ENCODE measurements around the gene SLC22A23. TPM values are rescaled to one million over a fixed set of nuclear protein-coding genes. Genes with fewer than 3 reads are reported as not detected.

Gene SLC22A23
- total and polyA plus RNA-seq, 5 donors from 2014 or later = 0.24 to 6.3 (median 0.71) TPM

DNA sequence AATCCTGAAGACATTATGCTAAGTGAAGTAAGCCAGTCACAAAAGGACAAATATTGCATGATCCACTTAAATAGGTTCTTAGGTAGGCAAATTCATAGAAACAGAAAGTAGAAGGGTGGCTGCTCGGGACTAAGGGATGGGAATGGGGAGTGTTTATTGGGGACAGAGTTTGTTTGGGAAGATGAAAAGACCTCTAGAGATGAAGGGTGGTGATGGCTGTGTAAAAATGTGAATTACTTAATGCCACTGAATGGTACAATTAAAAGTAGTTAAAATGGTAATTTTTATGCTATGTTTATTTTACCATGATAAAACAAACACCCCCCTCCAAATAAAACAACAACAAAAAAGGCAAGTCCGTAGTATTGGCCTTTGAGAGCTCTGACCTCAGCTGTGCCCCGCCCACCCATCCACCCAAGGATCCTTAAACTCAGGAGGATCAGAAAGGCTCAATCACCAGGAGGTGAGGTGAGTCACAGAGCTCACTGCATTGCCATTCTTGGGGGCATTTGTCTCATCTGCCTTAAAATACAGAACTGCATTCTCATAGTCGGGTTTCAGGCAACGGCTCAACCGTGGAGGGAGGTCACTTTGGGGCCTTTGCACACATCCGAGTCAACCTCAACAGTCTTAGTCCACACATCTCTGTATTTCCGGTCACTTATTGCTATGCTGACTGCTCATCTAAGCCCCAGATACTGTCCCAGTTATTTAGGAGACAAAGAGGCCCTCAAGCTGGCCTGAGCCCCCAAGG, 96.7 kb downstream of the SLC22A23 start:
- Histone ChIP-seq H3K4me1 (ENCODE audit: control insufficient read depth, insufficient read depth, low read length, poor library complexity, severe bottlenecking) (peaks cover 13% of the 10 kb centered on the region), H3K4me3 (ENCODE audit: low read depth, low read length) (no peak overlapping the region), H3K36me3 (ENCODE audit: control insufficient read depth, insufficient read depth, low read length) (no peaks in the 10 kb centered on the region), H3K27me3 (ENCODE audit: control insufficient read depth, insufficient read depth, low read length) (no peaks in the 10 kb centered on the region), H3K9me3 (ENCODE audit: control insufficient read depth in 2 of 2, low read length in 2 of 2) (no peaks in the 10 kb centered on the region), H3K27ac (ENCODE audit: insufficient read depth, low read length, poor library complexity, severe bottlenecking) (no peak overlapping the region)
- Mint-ChIP-seq H3K27me3 (peaks cover 6% of the 10 kb centered on the region), H3K9me3 (no peaks in the 10 kb centered on the region), H3K36me3 (no peaks in the 10 kb centered on the region), H3K4me3 (peak overlapping the region in 1 of 4 donors; percentile 38), H3K4me1 (peaks cover 16 to 25% (median 20%) of the 10 kb centered on the region in 4 donors), H3K27ac (peak overlapping the region in 2 of 3 donors; percentile 2 to 20)
- DNase-seq (no peak), ATAC-seq (ENCODE audit: low read depth in 2 of 2) (no peak)

DNA sequence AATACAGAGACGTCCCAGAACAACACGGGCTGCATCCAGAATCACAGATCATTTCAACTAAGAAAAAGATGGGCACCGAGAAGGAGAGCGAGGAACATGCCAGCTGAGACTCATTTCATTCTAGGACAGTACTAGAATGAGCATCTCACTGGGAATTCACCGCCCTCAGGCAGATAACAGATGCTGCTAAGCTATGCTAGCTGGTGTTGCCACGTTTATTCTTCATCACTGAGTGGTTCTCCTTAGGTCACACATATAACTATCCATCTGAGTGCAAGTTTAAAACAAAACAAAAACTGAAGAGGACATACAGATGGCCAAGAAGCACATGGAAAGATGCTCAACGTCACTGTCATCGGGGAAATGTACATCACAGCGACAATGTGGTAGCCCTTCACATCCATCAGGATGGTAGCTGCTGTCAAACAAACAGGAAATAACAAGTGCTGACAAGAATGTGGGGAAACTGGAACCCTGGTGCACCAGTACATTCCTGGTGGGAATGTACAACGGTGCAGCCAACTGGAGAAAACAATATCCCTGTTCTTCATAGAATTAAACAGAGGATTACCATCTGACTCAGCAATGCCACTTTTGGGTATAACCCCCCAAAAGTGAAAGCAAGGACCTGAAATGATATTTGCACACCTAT, 97.6 kb downstream of the SLC22A23 start:
- DNase-seq (no peak), ATAC-seq (ENCODE audit: low read depth in 2 of 2) (no peak)
- H3K4me1 Mint-ChIP-seq = peaks cover 20 to 34% (median 27%) of the 10 kb centered on the region in 4 donors
- no peaks in the 10 kb centered on the region for H3K9me3 ChIP-seq (ENCODE audit: control insufficient read depth in 2 of 2, low read length in 2 of 2)
- H3K36me3 ChIP-seq (ENCODE audit: control insufficient read depth, insufficient read depth, low read length) = no peaks in the 10 kb centered on the region
- peaks cover 22% of the 10 kb centered on the region for H3K4me1 ChIP-seq (ENCODE audit: control insufficient read depth, insufficient read depth, low read length, poor library complexity, severe bottlenecking)
- H3K4me3 Mint-ChIP-seq = peak overlapping the region in 1 of 4 donors; percentile 38
- H3K27ac Mint-ChIP-seq = peak overlapping the region in 2 of 3 donors; percentile 20 to 22
- H3K9me3 Mint-ChIP-seq = no peaks in the 10 kb centered on the region
- H3K27me3 ChIP-seq (ENCODE audit: control insufficient read depth, insufficient read depth, low read length) = no peaks in the 10 kb centered on the region
- no peak overlapping the region for H3K27ac ChIP-seq (ENCODE audit: insufficient read depth, low read length, poor library complexity, severe bottlenecking)
- peaks cover 5% of the 10 kb centered on the region for H3K27me3 Mint-ChIP-seq
- no peak overlapping the region for H3K4me3 ChIP-seq (ENCODE audit: low read depth, low read length)
- H3K36me3 Mint-ChIP-seq = no peaks in the 10 kb centered on the region

DNA sequence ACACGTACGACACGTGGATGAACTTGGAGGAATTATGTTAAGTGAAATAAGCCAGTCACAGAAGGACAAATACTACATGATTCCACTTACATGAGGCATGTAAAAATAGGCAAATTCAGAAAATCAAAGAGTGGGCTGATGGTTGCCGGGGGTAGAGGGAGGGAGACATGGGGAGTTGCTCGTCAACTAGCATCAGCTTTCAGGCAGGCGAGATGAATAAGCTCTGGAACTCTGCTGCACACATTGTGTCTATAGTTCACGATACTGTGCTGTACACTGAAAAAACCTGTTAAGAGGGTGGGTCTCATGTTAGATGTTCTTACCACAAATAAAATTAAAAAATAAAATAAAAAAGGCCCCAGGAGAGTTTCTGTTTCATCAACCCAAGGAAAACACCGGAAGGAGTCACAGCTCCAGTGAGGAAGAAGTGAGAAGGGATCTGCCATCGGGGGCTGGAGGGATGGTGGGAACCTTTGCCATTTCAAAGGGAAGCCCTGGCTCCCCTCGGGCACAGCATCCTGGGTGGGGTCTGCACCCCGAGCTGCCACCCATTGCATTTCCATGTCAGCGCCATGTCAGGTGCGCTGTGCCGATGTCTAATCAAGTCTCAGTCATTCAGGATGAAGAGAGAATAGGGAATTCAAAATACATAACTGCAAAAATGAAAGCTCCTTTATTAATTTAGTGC, 98.3 kb downstream of the SLC22A23 start:
- no peaks in the 10 kb centered on the region for H3K9me3 Mint-ChIP-seq
- H3K36me3 ChIP-seq (ENCODE audit: control insufficient read depth, insufficient read depth, low read length) = no peaks in the 10 kb centered on the region
- no peak overlapping the region for H3K27ac ChIP-seq (ENCODE audit: insufficient read depth, low read length, poor library complexity, severe bottlenecking)
- H3K4me3 ChIP-seq (ENCODE audit: low read depth, low read length) = no peak overlapping the region
- H3K4me1 Mint-ChIP-seq = peaks cover 20 to 41% (median 30%) of the 10 kb centered on the region in 4 donors
- DNase-seq = no peak
- peaks cover 2% of the 10 kb centered on the region for H3K27me3 ChIP-seq (ENCODE audit: control insufficient read depth, insufficient read depth, low read length)
- H3K36me3 Mint-ChIP-seq = no peaks in the 10 kb centered on the region
- H3K9me3 ChIP-seq (ENCODE audit: control insufficient read depth in 2 of 2, low read length in 2 of 2) = no peaks in the 10 kb centered on the region
- peaks cover 5% of the 10 kb centered on the region for H3K27me3 Mint-ChIP-seq
- H3K27ac Mint-ChIP-seq = peak overlapping the region in 1 of 3 donors; percentile 32
- peaks cover 22% of the 10 kb centered on the region for H3K4me1 ChIP-seq (ENCODE audit: control insufficient read depth, insufficient read depth, low read length, poor library complexity, severe bottlenecking)
- H3K4me3 Mint-ChIP-seq = peak overlapping the region in 2 of 4 donors; percentile 22 to 48
- no peak for ATAC-seq (ENCODE audit: low read depth in 2 of 2)

DNA sequence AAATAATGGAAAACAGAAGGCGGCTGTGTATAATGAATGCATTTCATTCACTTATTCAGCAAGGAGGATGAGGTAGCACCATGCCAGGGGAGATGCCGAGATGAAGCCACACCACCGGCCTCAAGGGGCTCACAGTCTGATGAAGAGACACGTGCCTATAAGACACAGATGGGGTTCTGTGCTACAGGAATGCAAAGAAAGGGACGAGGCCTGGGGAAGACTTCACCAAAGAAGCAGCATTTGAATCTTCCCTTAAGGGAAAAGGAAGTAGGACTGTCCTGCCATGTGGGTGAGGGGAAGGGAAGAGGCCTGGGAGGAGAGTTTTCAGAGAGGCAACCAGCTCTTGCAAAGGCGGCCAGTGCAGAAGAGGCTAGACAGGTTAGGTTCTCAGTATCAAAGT, 99.2 kb downstream of the SLC22A23 start:
- H3K4me1 Mint-ChIP-seq = peaks cover 20 to 46% (median 31%) of the 10 kb centered on the region in 4 donors
- no peaks in the 10 kb centered on the region for H3K36me3 Mint-ChIP-seq
- Histone ChIP-seq H3K9me3 (ENCODE audit: control insufficient read depth in 2 of 2, low read length in 2 of 2) (no peaks in the 10 kb centered on the region), H3K36me3 (ENCODE audit: control insufficient read depth, insufficient read depth, low read length) (no peaks in the 10 kb centered on the region), H3K27ac (ENCODE audit: insufficient read depth, low read length, poor library complexity, severe bottlenecking) (no peak overlapping the region), H3K27me3 (ENCODE audit: control insufficient read depth, insufficient read depth, low read length) (peaks cover 2% of the 10 kb centered on the region), H3K4me1 (ENCODE audit: control insufficient read depth, insufficient read depth, low read length, poor library complexity, severe bottlenecking) (peaks cover 22% of the 10 kb centered on the region), H3K4me3 (ENCODE audit: low read depth, low read length) (no peak overlapping the region)
- peak overlapping the region in 2 of 4 donors; percentile 48 to 62 for H3K4me3 Mint-ChIP-seq
- H3K27ac Mint-ChIP-seq = peak overlapping the region in 2 of 3 donors; percentile 26 to 89
- ATAC-seq (ENCODE audit: low read depth in 2 of 2) = no peak
- H3K9me3 Mint-ChIP-seq = no peaks in the 10 kb centered on the region
- no peak for DNase-seq
- peaks cover 6% of the 10 kb centered on the region for H3K27me3 Mint-ChIP-seq

DNA sequence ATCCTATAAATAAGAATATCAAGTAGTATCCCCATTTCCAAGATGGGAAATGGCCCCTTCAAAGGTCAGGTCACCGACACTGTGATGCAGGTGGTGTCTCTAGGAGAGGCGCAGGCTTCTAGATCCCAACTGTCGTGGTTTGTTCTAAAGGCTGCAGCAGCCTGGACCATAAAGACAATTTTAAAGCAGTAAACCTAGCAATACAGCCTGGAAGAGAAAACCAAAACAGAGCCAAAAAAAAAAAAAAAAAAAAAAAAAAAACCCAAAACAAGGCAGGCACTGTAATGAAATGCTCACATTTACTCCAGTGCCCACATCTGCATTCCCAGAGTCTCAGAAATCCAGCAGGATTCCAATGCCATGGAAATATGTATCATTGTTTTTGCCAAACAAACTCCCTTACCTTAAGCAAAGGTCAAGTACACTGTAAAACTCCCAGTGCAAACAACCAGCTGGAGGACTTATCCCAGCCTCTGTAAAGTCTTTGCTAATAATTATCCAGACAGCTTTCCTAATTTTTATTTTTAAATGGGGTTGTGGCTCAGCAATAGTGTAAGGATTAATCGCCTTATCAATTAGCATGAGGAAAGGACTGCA, 99.9 kb downstream of the SLC22A23 start:
- no peaks in the 10 kb centered on the region for H3K9me3 ChIP-seq (ENCODE audit: control insufficient read depth in 2 of 2, low read length in 2 of 2)
- H3K4me1 Mint-ChIP-seq = peaks cover 20 to 49% (median 31%) of the 10 kb centered on the region in 4 donors
- H3K9me3 Mint-ChIP-seq = peaks cover 0 to 1% (median 0%) of the 10 kb centered on the region in 7 donors
- no peak for DNase-seq
- no peaks in the 10 kb centered on the region for H3K36me3 ChIP-seq (ENCODE audit: control insufficient read depth, insufficient read depth, low read length)
- H3K4me3 ChIP-seq (ENCODE audit: low read depth, low read length) = peak overlapping the region; percentile 74
- no peaks in the 10 kb centered on the region for H3K36me3 Mint-ChIP-seq
- peaks cover 22% of the 10 kb centered on the region for H3K4me1 ChIP-seq (ENCODE audit: control insufficient read depth, insufficient read depth, low read length, poor library complexity, severe bottlenecking)
- peak overlapping the region; percentile 84 to 92 (median 88) for H3K4me3 Mint-ChIP-seq
- ATAC-seq (ENCODE audit: low read depth in 2 of 2) = no peak
- peaks cover 10% of the 10 kb centered on the region for H3K27me3 Mint-ChIP-seq
- peaks cover 2% of the 10 kb centered on the region for H3K27me3 ChIP-seq (ENCODE audit: control insufficient read depth, insufficient read depth, low read length)
- H3K27ac Mint-ChIP-seq = peak overlapping the region; percentile 89 to 98 (median 89)
- no peak overlapping the region for H3K27ac ChIP-seq (ENCODE audit: insufficient read depth, low read length, poor library complexity, severe bottlenecking)

DNA sequence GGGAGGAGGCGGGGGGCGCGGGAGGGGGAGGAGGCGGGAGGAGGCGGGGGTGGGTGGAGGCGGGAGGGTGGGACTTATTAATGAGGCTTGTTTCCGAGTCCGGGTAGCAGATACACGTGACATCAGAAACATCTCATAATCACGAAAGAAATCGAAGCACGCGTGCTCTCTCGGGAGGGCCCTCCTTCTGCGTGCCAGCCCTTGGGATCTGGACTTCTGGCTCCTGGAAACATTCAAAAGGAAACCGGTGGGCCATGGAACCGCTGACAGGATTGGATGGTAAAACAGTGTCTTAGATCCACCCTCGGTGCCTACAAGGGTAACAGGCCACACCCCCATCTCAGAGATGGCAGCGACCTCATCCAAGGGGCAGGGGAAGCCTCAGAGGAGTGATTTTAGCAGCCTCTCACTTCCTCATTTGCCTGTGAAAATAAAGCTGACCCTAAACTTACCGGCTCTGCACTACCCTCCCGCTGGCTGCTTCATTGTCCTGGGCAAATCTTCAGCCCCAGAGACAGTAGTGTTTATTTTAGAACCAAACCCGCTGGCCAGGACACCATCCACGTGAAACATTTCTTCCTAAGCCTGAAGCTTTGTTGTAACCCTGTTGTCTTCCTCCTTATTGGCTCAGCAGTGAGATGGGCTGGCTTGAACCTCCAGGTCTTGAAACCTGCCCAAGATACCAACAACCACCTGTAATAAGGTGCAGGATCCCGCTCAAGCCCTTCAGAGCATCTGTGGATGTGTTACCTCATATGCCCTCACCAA, 100.6 kb downstream of the SLC22A23 start:
- peak overlapping the region; percentile 89 to 98 (median 89) for H3K27ac Mint-ChIP-seq
- peaks cover 20 to 49% (median 31%) of the 10 kb centered on the region in 4 donors for H3K4me1 Mint-ChIP-seq
- peak overlapping the region; percentile 77 for H3K27ac ChIP-seq (ENCODE audit: insufficient read depth, low read length, poor library complexity, severe bottlenecking)
- H3K36me3 ChIP-seq (ENCODE audit: control insufficient read depth, insufficient read depth, low read length) = no peaks in the 10 kb centered on the region
- H3K36me3 Mint-ChIP-seq = no peaks in the 10 kb centered on the region
- ATAC-seq (ENCODE audit: low read depth in 2 of 2) (peak; percentile 75 to 76), DNase-seq (peak; percentile 43 to 63 (median 58))
- no peaks in the 10 kb centered on the region for H3K9me3 ChIP-seq (ENCODE audit: control insufficient read depth in 2 of 2, low read length in 2 of 2)
- H3K9me3 Mint-ChIP-seq = peaks cover 0 to 1% (median 0%) of the 10 kb centered on the region in 7 donors
- peak overlapping the region; percentile 74 for H3K4me3 ChIP-seq (ENCODE audit: low read depth, low read length)
- peak overlapping the region; percentile 86 to 92 (median 88) for H3K4me3 Mint-ChIP-seq
- peaks cover 22% of the 10 kb centered on the region for H3K4me1 ChIP-seq (ENCODE audit: control insufficient read depth, insufficient read depth, low read length, poor library complexity, severe bottlenecking)
- peaks cover 10% of the 10 kb centered on the region for H3K27me3 Mint-ChIP-seq
- peaks cover 2% of the 10 kb centered on the region for H3K27me3 ChIP-seq (ENCODE audit: control insufficient read depth, insufficient read depth, low read length)
